CD4-positive, CD25-positive, alpha-beta regulatory T cell (primary cell): Measurements from ENCODE around the gene HSD17B1. TPM values are rescaled to one million over a fixed set of nuclear protein-coding genes. Genes with fewer than 3 reads are reported as not detected.
"Not testable (repeated sequence)": the region's sequence is repeated elsewhere in the genome, so short reads cannot be mapped to it uniquely, and the experiment has no call there.

Experiments used
- ATAC-seq, 2 donors: fragments of 150-1000 bp; cut with Tn5 transposase; one replicate each; pipeline ENCODE4 v1.10.0; 2021; ENCODE audit warnings: low read depth in 2 of 2, moderate number of reproducible peaks in 2 of 2, moderate library complexity in 1 of 2
- DNase-seq, 3 donors: peaks; one replicate each; pipeline versions ENCODE4 v3.0.0 to v3.0.0-alpha.2; 2012 to 2022; ENCODE audit warnings: mixed read lengths in 1 of 3
- H3K27ac ChIP-seq: one replicate; pipeline ENCODE4 v1.7.0; 2013; ENCODE audit warnings: mild to moderate bottlenecking, low read length; ENCODE audit not compliant: insufficient read depth, poor library complexity, severe bottlenecking
- H3K27me3 ChIP-seq: one replicate; pipeline ENCODE4 v1.7.0; 2013; ENCODE audit warnings: low read length; ENCODE audit not compliant: control insufficient read depth, insufficient read depth
- H3K36me3 ChIP-seq: one replicate; pipeline ENCODE4 v1.7.0; 2013; ENCODE audit warnings: mild to moderate bottlenecking, low read length, moderate library complexity; ENCODE audit not compliant: control insufficient read depth, insufficient read depth
- H3K4me1 ChIP-seq: 2 replicates; pipeline ENCODE4 v1.7.0; 2013; ENCODE audit warnings: mild to moderate bottlenecking, low read length; ENCODE audit not compliant: insufficient read depth, control insufficient read depth, poor library complexity, severe bottlenecking
- H3K4me3 ChIP-seq: one replicate; pipeline ENCODE4 v1.7.0; 2013; ENCODE audit warnings: low read depth, mild to moderate bottlenecking, low read length, moderate library complexity
- H3K9me3 ChIP-seq, 2 experiments: 1 replicate in 1 of 2; 2 replicates in 1 of 2; pipeline ENCODE4 v1.7.0; 2013; ENCODE audit warnings: low read length in 2 of 2, mild to moderate bottlenecking in 1 of 2, moderate library complexity in 1 of 2; ENCODE audit not compliant: control insufficient read depth in 2 of 2
- H3K27ac Mint-ChIP-seq, 3 donors: one replicate each; pipeline ENCODE4 v1.8.0; 2020 to 2022; ENCODE audit warnings: mild to moderate bottlenecking in 3 of 3, mixed read lengths in 3 of 3, moderate library complexity in 2 of 3
- H3K27me3 Mint-ChIP-seq: one replicate; pipeline ENCODE4 v1.8.0; 2022; ENCODE audit warnings: mild to moderate bottlenecking, mixed read lengths
- H3K36me3 Mint-ChIP-seq: one replicate; pipeline ENCODE4 v1.8.0; 2020; ENCODE audit warnings: mixed read lengths
- H3K4me1 Mint-ChIP-seq, 4 donors: one replicate each; pipeline ENCODE4 v1.8.0; 2020 to 2022; ENCODE audit warnings: mixed read lengths in 4 of 4, mild to moderate bottlenecking in 1 of 4
- H3K4me3 Mint-ChIP-seq, 4 donors: one replicate each; pipeline ENCODE4 v1.8.0; 2020 to 2022; ENCODE audit warnings: mild to moderate bottlenecking in 4 of 4, mixed read lengths in 4 of 4, moderate library complexity in 3 of 4
- H3K9me3 Mint-ChIP-seq, 7 donors: one replicate each; pipeline ENCODE4 v1.8.0; 2020 to 2022; ENCODE audit warnings: mixed read lengths in 7 of 7, mild to moderate bottlenecking in 3 of 7, moderate library complexity in 2 of 7
- polyA plus RNA-seq, 4 donors: library from polyadenylated mRNA; unstranded; fragments of 300-500 nt; fragmentation: Illumina TruSeq; gene quantifications; one replicate each; pipeline ENCODE4 v1.2.3, GENCODE V29; 2021
- total RNA-seq: library from RNA; stranded (reverse); gene quantifications from one replicate; pipeline ENCODE4 v1.2.3, GENCODE V29; 2022

The HSD17B1 gene
- total and polyA plus RNA-seq, 5 donors from 2014 or later, result 0.30 to 0.91 (median 0.62) TPM

DNA sequence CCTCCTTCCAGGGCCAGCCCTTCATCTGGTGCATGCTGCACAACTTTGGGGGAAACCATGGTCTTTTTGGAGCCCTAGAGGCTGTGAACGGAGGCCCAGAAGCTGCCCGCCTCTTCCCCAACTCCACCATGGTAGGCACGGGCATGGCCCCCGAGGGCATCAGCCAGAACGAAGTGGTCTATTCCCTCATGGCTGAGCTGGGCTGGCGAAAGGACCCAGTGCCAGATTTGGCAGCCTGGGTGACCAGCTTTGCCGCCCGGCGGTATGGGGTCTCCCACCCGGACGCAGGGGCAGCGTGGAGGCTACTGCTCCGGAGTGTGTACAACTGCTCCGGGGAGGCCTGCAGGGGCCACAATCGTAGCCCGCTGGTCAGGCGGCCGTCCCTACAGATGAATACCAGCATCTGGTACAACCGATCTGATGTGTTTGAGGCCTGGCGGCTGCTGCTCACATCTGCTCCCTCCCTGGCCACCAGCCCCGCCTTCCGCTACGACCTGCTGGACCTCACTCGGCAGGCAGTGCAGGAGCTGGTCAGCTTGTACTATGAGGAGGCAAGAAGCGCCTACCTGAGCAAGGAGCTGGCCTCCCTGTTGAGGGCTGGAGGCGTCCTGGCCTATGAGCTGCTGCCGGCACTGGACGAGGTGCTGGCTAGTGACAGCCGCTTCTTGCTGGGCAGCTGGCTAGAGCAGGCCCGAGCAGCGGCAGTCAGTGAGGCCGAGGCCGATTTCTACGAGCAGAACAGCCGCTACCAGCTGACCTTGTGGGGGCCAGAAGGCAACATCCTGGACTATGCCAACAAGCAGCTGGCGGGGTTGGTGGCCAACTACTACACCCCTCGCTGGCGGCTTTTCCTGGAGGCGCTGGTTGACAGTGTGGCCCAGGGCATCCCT, 9.3 kb upstream of the HSD17B1 start:
- H3K4me3 Mint-ChIP-seq, result no peak overlapping the region
- ATAC-seq (no peak), DNase-seq (no peak)
- Histone ChIP-seq H3K36me3 (no peaks in the 10 kb centered on the region), H3K27ac (no peak overlapping the region), H3K4me1 (peaks cover 16% of the 10 kb centered on the region), H3K4me3 (no peak overlapping the region), H3K27me3 (no peaks in the 10 kb centered on the region), H3K9me3 (no peaks in the 10 kb centered on the region)
- H3K27me3 Mint-ChIP-seq, result no peaks in the 10 kb centered on the region
- H3K36me3 Mint-ChIP-seq, result peaks cover 8% of the 10 kb centered on the region
- no peak overlapping the region for H3K27ac Mint-ChIP-seq
- H3K4me1 Mint-ChIP-seq, result peaks cover 0 to 15% (median 7%) of the 10 kb centered on the region in 4 donors
- no peaks in the 10 kb centered on the region for H3K9me3 Mint-ChIP-seq

DNA sequence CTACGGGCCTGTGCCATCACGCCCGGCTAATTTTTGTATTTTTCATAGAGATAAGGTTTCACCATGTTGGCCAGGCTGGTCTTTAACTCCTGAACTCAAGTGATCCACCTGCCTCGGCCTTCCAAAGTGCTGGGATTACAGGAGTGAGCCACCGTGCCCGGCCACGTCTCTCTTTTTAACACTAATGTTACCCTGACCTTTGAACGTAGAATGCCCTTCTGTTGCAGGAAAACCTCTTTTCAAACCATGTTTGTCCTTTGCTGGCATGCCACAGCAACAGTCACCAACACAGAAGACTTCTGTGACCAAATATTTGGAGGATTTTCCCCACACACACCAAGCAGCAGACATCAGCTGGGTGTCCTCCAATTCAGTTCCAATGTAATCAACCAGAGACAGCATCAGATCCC, 7.8 kb upstream of the HSD17B1 start:
- no peak for ATAC-seq
- peak overlapping the region in 1 of 4 donors; percentile 51 for H3K4me3 Mint-ChIP-seq
- Histone ChIP-seq H3K9me3 (no peaks in the 10 kb centered on the region), H3K4me3 (no peak overlapping the region), H3K27me3 (no peaks in the 10 kb centered on the region), H3K36me3 (no peaks in the 10 kb centered on the region), H3K4me1 (peaks cover 21% of the 10 kb centered on the region), H3K27ac (no peak overlapping the region)
- H3K27me3 Mint-ChIP-seq, result peaks cover 4% of the 10 kb centered on the region
- peaks cover 4% of the 10 kb centered on the region for H3K36me3 Mint-ChIP-seq
- no peak overlapping the region for H3K27ac Mint-ChIP-seq
- no peak for DNase-seq
- no peaks in the 10 kb centered on the region for H3K9me3 Mint-ChIP-seq
- peaks cover 0 to 22% (median 7%) of the 10 kb centered on the region in 4 donors for H3K4me1 Mint-ChIP-seq

DNA sequence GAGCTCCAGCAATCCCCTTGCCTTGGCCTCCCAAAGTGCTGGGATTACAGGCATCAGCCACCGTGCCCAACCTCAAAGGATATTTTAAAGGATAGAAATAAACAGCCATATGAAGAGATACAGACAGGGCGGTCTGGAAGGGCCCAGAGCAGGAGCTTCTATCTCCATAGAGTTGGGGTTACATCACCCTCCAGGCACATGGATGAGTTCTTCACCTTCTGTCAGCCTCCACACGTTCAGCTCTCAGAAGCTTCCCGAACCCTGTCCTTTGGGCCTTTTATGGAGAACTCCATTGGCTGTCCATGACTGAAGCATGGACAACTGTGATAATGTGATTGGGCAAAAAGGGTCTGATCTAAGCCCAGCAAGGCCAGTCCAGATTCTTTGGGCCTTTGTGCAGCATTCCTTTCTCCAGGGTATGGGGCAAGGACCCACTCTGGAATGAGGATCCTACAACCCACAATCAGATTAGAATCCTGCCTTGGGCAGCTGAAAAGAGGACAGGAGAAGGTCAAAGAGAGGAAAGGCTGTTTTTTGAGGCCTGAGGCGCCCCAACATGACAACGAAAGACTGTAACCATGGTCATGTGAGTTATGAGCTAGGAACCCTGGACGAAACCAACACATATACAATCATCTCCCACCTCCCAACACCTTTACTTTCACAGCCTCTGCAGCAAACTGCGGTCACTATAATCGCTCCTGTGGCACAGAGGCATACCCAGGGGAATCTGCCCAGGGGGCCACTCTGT, 6.8 kb upstream of the HSD17B1 start:
- not testable (repeated sequence) for H3K4me3 ChIP-seq, H3K36me3 ChIP-seq, ATAC-seq, H3K4me3 Mint-ChIP-seq, H3K9me3 Mint-ChIP-seq, H3K27me3 Mint-ChIP-seq, H3K9me3 ChIP-seq, H3K27me3 ChIP-seq, H3K27ac Mint-ChIP-seq, DNase-seq, H3K27ac ChIP-seq, H3K36me3 Mint-ChIP-seq
- H3K4me1 Mint-ChIP-seq, result peaks cover 0 to 18% (median 8%) of the 10 kb centered on the region in 4 donors
- peaks cover 20% of the 10 kb centered on the region for H3K4me1 ChIP-seq

DNA sequence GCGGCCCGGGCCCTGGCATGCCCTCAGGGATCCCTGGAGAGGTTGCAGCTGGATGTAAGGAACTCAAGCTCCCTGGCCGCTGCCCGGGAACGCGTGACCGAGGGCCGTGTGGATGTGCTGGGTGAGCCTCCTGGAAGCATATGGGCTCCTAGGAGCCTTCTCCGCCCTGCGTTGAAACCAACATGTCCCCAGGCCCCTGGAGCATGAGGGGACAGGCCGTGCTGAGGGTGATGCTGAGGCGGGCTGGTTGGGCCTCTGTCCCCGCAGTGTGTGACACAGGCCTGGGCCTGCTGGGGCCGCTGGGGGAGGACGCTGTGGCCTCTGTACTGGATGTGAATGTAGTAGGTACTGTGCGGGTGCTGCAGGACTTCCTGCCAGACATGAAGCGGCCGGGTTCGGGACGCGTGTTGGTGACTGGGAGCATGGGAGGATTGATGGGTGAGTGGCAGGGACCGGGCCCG, 5.7 kb upstream of the HSD17B1 start:
- Histone ChIP-seq H3K4me3 (no peak overlapping the region), H3K9me3 (no peaks in the 10 kb centered on the region), H3K27me3 (no peaks in the 10 kb centered on the region), H3K36me3 (no peaks in the 10 kb centered on the region), H3K4me1 (peaks cover 18% of the 10 kb centered on the region), H3K27ac (no peak overlapping the region)
- no peak for ATAC-seq
- Mint-ChIP-seq H3K36me3 (no peaks in the 10 kb centered on the region), H3K27me3 (peaks cover 4% of the 10 kb centered on the region), H3K4me1 (peaks cover 0 to 16% (median 10%) of the 10 kb centered on the region in 4 donors), H3K27ac (peak overlapping the region in 1 of 3 donors; percentile 88), H3K4me3 (peak overlapping the region in 1 of 4 donors; percentile 60), H3K9me3 (no peaks in the 10 kb centered on the region)
- no peak for DNase-seq

DNA sequence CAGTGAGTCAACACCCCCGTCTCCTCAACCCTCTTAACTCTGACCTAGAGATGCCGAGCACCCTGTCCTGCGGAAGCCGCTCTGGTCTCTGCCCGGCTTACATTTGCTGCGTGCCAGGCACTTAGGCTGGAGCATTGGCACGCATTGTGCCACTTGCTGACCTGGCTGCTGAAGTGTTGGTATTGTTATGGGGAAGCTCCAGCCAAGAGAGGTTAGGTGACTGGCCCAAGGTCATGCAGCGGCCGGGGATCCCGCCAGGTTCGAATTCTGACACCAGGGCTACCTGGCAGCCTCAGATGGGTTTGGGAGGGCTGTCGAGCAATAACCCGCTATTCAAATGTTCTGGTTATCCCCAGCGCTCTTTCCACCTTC, 5.0 kb upstream of the HSD17B1 start:
- Histone ChIP-seq H3K27me3 (no peaks in the 10 kb centered on the region), H3K36me3 (no peaks in the 10 kb centered on the region), H3K4me3 (no peak overlapping the region), H3K9me3 (no peaks in the 10 kb centered on the region), H3K4me1 (peaks cover 18% of the 10 kb centered on the region), H3K27ac (no peak overlapping the region)
- no peak for ATAC-seq
- peaks cover 4% of the 10 kb centered on the region for H3K27me3 Mint-ChIP-seq
- H3K36me3 Mint-ChIP-seq, result no peaks in the 10 kb centered on the region
- H3K27ac Mint-ChIP-seq, result no peak overlapping the region
- DNase-seq, result no peak
- H3K4me3 Mint-ChIP-seq, result peak overlapping the region in 1 of 4 donors; percentile 3
- peaks cover 0 to 21% (median 13%) of the 10 kb centered on the region in 4 donors for H3K4me1 Mint-ChIP-seq
- H3K9me3 Mint-ChIP-seq, result no peaks in the 10 kb centered on the region

DNA sequence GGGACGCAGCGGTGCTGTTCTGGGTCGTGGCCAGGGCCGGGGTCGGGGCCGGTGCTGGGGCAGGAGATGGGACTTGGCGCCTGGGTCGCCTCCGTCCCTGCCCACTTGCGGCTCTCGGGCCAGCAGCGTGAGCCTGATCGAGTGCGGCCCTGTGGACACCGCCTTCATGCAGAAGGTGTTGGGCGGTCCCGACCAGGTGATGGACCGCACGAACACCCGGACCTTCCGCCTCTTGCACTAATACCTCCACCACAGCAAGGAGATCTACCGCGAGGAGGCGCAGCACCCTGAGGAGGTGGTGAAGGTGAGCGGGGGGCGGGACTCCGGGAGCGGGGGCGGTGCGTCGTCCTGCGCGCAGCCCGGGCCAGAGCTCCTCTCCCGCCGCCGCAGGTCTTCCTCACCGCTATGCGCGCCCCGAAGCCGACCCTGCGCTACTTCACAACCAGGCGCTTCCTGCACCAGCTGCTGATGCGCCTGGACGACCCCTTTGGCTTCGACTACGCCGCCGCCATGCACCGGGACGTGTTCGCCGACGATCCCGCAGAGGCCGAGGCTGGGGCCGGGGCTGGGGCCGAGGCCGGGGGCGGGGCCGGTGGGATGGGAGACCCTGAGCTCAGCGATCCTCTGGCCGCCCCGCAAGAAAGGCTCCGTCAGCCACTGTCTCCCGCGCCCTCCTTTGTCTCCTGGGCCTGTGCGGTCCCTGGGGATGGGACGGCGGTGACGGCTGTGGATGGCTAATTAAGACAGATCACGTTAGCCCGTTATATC, 4.5 kb upstream of the HSD17B1 start:
- Histone ChIP-seq H3K4me3 (no peak overlapping the region), H3K27ac (no peak overlapping the region), H3K4me1 (peaks cover 18% of the 10 kb centered on the region), H3K36me3 (no peaks in the 10 kb centered on the region), H3K9me3 (no peaks in the 10 kb centered on the region), H3K27me3 (no peaks in the 10 kb centered on the region)
- Mint-ChIP-seq H3K27me3 (peaks cover 4% of the 10 kb centered on the region), H3K4me1 (peaks cover 0 to 26% (median 14%) of the 10 kb centered on the region in 4 donors), H3K27ac (no peak overlapping the region), H3K36me3 (no peaks in the 10 kb centered on the region), H3K9me3 (no peaks in the 10 kb centered on the region), H3K4me3 (peak overlapping the region in 3 of 4 donors; percentile 50 to 78 (median 63))
- DNase-seq, result peak; percentile 57 to 86 (median 72)
- ATAC-seq, result peak; percentile 83 to 87

DNA sequence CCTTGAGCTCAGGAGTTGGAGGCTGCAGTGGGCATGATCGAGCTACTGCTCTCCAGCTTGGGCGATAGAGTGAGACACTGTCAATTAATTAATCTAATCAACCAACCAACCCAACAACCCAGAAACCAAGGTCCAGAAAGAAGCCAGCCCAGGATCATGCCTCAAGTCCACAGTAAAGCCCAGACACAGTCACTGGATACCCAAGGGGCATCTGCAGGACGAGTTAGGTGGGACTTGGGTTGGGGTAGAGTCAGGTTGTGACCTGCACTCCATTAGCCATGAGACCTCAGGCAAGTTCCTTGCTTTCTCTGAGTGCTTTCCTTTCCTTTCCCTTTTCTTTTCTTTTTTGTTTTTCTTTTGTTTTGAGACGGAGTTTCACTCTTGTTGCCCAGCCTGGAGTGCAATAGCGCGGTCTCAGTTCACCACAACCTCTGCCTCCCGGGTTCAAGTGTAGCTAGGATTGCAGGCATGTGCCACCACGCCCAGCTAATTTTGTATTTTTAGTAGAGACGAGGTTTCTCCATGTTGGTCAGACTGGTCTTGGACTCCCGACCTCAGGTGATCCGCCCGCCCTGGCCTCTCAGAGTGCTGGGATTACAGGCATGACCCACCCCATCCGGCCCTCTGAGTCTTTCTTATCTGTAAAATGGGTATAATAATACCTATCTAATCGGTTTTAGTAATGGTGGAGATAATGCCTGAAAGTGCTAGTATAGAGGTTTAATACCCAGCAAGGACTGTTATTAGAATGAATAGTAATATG, 3.5 kb upstream of the HSD17B1 start:
- no peak overlapping the region for H3K4me3 ChIP-seq
- peaks cover 27% of the 10 kb centered on the region for H3K4me1 ChIP-seq
- no peak for ATAC-seq
- Mint-ChIP-seq H3K9me3 (no peaks in the 10 kb centered on the region), H3K36me3 (no peaks in the 10 kb centered on the region), H3K4me3 (peak overlapping the region in 3 of 4 donors; percentile 50 to 78 (median 63)), H3K27ac (no peak overlapping the region), H3K27me3 (peaks cover 4% of the 10 kb centered on the region), H3K4me1 (peaks cover 0 to 32% (median 18%) of the 10 kb centered on the region in 4 donors)
- DNase-seq, result no peak
- H3K9me3 ChIP-seq, result no peaks in the 10 kb centered on the region
- no peaks in the 10 kb centered on the region for H3K36me3 ChIP-seq
- H3K27ac ChIP-seq, result no peak overlapping the region
- H3K27me3 ChIP-seq, result no peaks in the 10 kb centered on the region
